HCT116 (cell line): Measurements from ENCODE around the gene DEXI. TPM values are rescaled to one million over a fixed set of nuclear protein-coding genes. Genes with fewer than 3 reads are reported as not detected.

Experiments
- ATAC-seq: fragments of 200-7000 bp; cut with Tn5 transposase; 2 replicates; pipeline ENCODE4 v1.9.1; 2020; ENCODE audit warnings: mild to moderate bottlenecking, moderate library complexity
- BruUV-seq: library from RNA; stranded (reverse); fragments of 400-500 nt; replicated peaks from 2 replicates; lab custom pipeline; 2021; lab: Mats Ljungman, UMichigan
- CTCF ChIA-PET: fragments of 300-600 bp; sonication (Branson Sonifier 250); formaldehyde crosslinking; loops from one replicate; lab custom pipeline; 2021; ENCODE audit warnings: antibody characterized with exemption; lab: Charles Lee
- POLR2A ChIA-PET: fragments of 300-600, 350-600 bp; sonication (Branson Sonifier 250); formaldehyde crosslinking; loops from one replicate; lab custom pipeline; 2021; ENCODE audit warnings: antibody characterized with exemption; lab: Charles Lee
- RAD21 ChIA-PET, 2 experiments: fragments of 300-600 bp; sonication (Branson Sonifier 250); formaldehyde crosslinking; loops; one replicate each; lab custom pipeline; 2023; ENCODE audit warnings: low total read pairs in 2 of 2; ENCODE audit not compliant: uncharacterized antibody in 2 of 2, unreplicated experiment in 2 of 2, low non-redundant PET in 1 of 2; lab: Charles Lee
- DNase-seq: peaks from one replicate; pipeline ENCODE4 v3.0.0-alpha.2; 2010; ENCODE audit warnings: low read depth, low spot score
- H2AFZ ChIP-seq: fragments of 200-600 bp; shearing (Covaris generic), sonication (generic); 2 replicates; pipeline ENCODE4 v1.6.1; 2017; ENCODE audit warnings: low read depth, mixed run types, mixed read lengths, antibody characterized with exemption, low read length; ENCODE audit not compliant: poor library complexity, severe bottlenecking
- H3K27ac ChIP-seq: 2 replicates; pipeline ENCODE4 v1.5.1; 2012; ENCODE audit warnings: low read depth, low read length
- H3K27me3 ChIP-seq: fragments of 200-600 bp; sonication (generic); 2 replicates; pipeline ENCODE4 v1.6.1; 2016; ENCODE audit warnings: mixed run types, low read length, mixed read lengths; ENCODE audit not compliant: insufficient read depth
- H3K36me3 ChIP-seq, 2 experiments: fragments of 200-500 bp in 1 of 2; fragments of 200-600 bp in 1 of 2; sonication (Bioruptor generic) in 1 of 2; sonication (generic) in 1 of 2; 2 replicates each; pipeline versions ENCODE4 v1.5.1 to v1.6.1; 2014 to 2016; ENCODE audit warnings: low read length in 2 of 2, inconsistent platforms in 1 of 2, mixed read lengths in 1 of 2, mixed run types in 1 of 2; ENCODE audit not compliant: insufficient read depth in 2 of 2, control insufficient read depth in 1 of 2
- H3K4me1 ChIP-seq, 2 experiments: fragments of 200-600 bp in 1 of 2; sonication (generic) in 1 of 2; 2 replicates each; pipeline versions ENCODE4 v1.5.1 to v1.6.1; 2012 to 2017; ENCODE audit warnings: low read length in 2 of 2, inconsistent platforms in 1 of 2, mild to moderate bottlenecking in 1 of 2, mixed read lengths in 1 of 2, mixed run types in 1 of 2, moderate library complexity in 1 of 2; ENCODE audit not compliant: insufficient read depth in 2 of 2, control insufficient read depth in 1 of 2
- H3K4me2 ChIP-seq: fragments of 200-600 bp; sonication (generic); 2 replicates; pipeline ENCODE4 v1.6.1; 2017; ENCODE audit warnings: mixed run types, low read length, mixed read lengths
- H3K4me3 ChIP-seq, 2 experiments: fragments of 200-600 bp in 1 of 2; sonication (generic) in 1 of 2; replicated peaks in 1 of 2; 2 replicates each; pipeline ENCODE4 v1.5.1; 2011 to 2016; ENCODE audit warnings: low read length in 2 of 2, control low read depth in 1 of 2, low read depth in 1 of 2, mild to moderate bottlenecking in 1 of 2, mixed read lengths in 1 of 2, mixed run types in 1 of 2
- H3K79me2 ChIP-seq: fragments of 200-600 bp; sonication (generic); 2 replicates; pipeline ENCODE4 v1.6.1; 2017; ENCODE audit warnings: mild to moderate bottlenecking, mixed run types, low read length, moderate library complexity, mixed read lengths; ENCODE audit not compliant: insufficient read depth
- H3K9ac ChIP-seq: fragments of 200-600 bp; sonication (generic); 2 replicates; pipeline ENCODE4 v1.6.1; 2016; ENCODE audit warnings: low read length, mixed read lengths
- H3K9me2 ChIP-seq: fragments of 200-600 bp; sonication (generic), shearing (Covaris generic); 2 replicates; pipeline ENCODE4 v1.6.1; 2017; ENCODE audit warnings: mixed run types, mild to moderate bottlenecking, moderate library complexity; ENCODE audit not compliant: insufficient read depth
- H3K9me3 ChIP-seq, 2 experiments: fragments of 200-500 bp in 1 of 2; fragments of 200-600 bp in 1 of 2; sonication (Bioruptor generic) in 1 of 2; sonication (generic) in 1 of 2; 2 replicates each; pipeline ENCODE4 v1.6.1; 2014 to 2017; ENCODE audit warnings: low read length in 2 of 2, mixed read lengths in 2 of 2, inconsistent platforms in 1 of 2, low read depth in 1 of 2, mild to moderate bottlenecking in 1 of 2, mixed run types in 1 of 2, moderate library complexity in 1 of 2; ENCODE audit not compliant: control insufficient read depth in 1 of 2, insufficient read depth in 1 of 2
- H4K20me1 ChIP-seq: fragments of 200-600 bp; sonication (generic), shearing (Covaris generic); 2 replicates; pipeline ENCODE4 v1.6.1; 2017; ENCODE audit warnings: mixed run types, mild to moderate bottlenecking, moderate library complexity; ENCODE audit not compliant: insufficient read depth
- CBX3 ChIP-seq: IDR thresholded peaks from 2 replicates; pipeline ENCODE4 v1.6.1; 2012; ENCODE audit warnings: low read depth
- CEBPB ChIP-seq: IDR thresholded peaks from 2 replicates; pipeline ENCODE4 v1.6.1; 2012; ENCODE audit warnings: low read depth
- EGR1 ChIP-seq: IDR thresholded peaks from 2 replicates; pipeline ENCODE4 v1.6.1; 2012; ENCODE audit warnings: low read depth
- ELF1 ChIP-seq: IDR thresholded peaks from 2 replicates; pipeline ENCODE4 v1.6.1; 2012; ENCODE audit warnings: low read depth, borderline replicate concordance
- EZH2phosphoT487 ChIP-seq: fragments of 200-600 bp; IDR thresholded peaks from 2 replicates; pipeline ENCODE4 v1.6.1; 2018; ENCODE audit warnings: antibody characterized with exemption, borderline replicate concordance
- FOSL1 ChIP-seq: IDR thresholded peaks from 2 replicates; pipeline ENCODE4 v1.6.1; 2012; ENCODE audit warnings: low read depth
- JUND ChIP-seq: IDR thresholded peaks from 2 replicates; pipeline ENCODE4 v1.6.1; 2012
- POLR2A ChIP-seq: IDR thresholded peaks from 2 replicates; pipeline ENCODE4 v1.7.0; 2011; ENCODE audit warnings: borderline replicate concordance; ENCODE audit not compliant: insufficient read depth, insufficient read length; ENCODE audit errors: extremely low read depth
- POLR2AphosphoS5 ChIP-seq: IDR thresholded peaks from 2 replicates; pipeline ENCODE4 v1.6.1; 2011; ENCODE audit warnings: mild to moderate bottlenecking, low read depth, low read length, moderate library complexity
- SP1 ChIP-seq: IDR thresholded peaks from 2 replicates; pipeline ENCODE4 v1.6.1; 2012; ENCODE audit warnings: low read depth
- SRF ChIP-seq: IDR thresholded peaks from 2 replicates; pipeline ENCODE4 v1.6.1; 2012; ENCODE audit warnings: low read depth
- TCF7L2 ChIP-seq: IDR thresholded peaks from 2 replicates; pipeline ENCODE4 v1.7.0; 2011; ENCODE audit warnings: borderline replicate concordance, inconsistent platforms; ENCODE audit not compliant: insufficient read depth, insufficient read length; ENCODE audit errors: extremely low read depth
- YY1 ChIP-seq: IDR thresholded peaks from 2 replicates; pipeline ENCODE4 v1.6.1; 2011; ENCODE audit warnings: low read length, low read depth, moderate library complexity, mild to moderate bottlenecking; ENCODE audit not compliant: insufficient replicate concordance; ENCODE audit errors: extremely low read depth
- ZFX ChIP-seq: fragments of 450-650 bp; IDR thresholded peaks from 2 replicates; pipeline ENCODE4 v1.6.1; 2017
- ZNF274 ChIP-seq: fragments of 200-500 bp; sonication (Bioruptor generic); IDR thresholded peaks from 2 replicates; pipeline ENCODE4 v1.6.1; 2014; ENCODE audit warnings: mild to moderate bottlenecking, low read depth, low read length, inconsistent platforms
- intact Hi-C: fragments of 100-400 bp; cut with micrococcal nuclease; formaldehyde crosslinking; loops from 2 replicates; pipeline ENCODE4 v1.10.0; 2022
- total RNA-seq: library from RNA; stranded (reverse); gene quantifications from one replicate; pipeline ENCODE4 v1.2.1, GENCODE V29; 2021; ENCODE audit not compliant: unreplicated experiment
- TF ChIP-seq, protein P1 (sequence below): IDR thresholded peaks from 2 replicates; pipeline ENCODE4 v1.6.1; 2012
- TF ChIP-seq, protein P2 (sequence below): IDR thresholded peaks from 2 replicates; pipeline ENCODE4 v1.6.1; 2011; ENCODE audit warnings: mild to moderate bottlenecking, low read length, moderate library complexity; ENCODE audit not compliant: insufficient replicate concordance; ENCODE audit errors: extremely low read depth
- TF ChIP-seq, protein P3 (sequence below): IDR thresholded peaks from 2 replicates; pipeline ENCODE4 v1.6.1; 2012

DEXI gene
- total RNA-seq, 1 experiment from 2014 or later: 37.8 TPM

DNA sequence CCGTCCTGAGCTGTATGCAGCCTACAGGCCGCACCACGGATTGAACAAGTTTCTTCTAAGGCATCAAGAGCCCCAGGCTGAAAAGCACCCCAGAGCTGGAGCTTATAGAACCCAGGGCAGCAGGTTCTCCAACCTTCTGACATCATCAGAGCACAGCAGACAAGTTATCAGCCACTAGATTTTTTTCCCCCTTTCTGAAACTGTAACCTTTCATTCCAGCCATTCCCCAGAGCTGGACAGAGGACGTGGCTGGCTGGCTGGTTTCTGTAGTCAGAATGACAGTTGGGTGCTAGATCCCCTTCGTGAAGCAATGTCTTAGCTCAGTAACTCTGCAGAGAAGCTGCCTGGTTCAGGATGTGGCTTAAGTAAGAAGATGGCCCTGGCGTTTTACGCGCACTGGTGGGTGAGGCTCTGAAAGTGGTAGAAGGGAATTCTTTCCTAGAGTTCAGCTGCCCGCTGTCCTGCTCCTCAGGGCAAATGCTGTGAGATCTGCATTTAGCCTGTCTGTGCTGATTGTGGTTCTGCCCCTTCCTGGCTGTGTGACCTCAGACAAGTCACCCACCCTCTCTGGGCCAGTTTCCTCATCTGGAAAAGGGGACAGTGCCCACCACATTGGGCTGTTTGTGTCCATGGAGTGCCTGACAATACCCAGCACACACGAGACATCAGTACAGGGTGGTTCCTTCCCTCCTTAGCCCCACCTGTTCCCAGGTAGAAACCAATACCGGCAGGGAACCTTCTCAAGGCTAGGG is 9.1 kb downstream of the DEXI start (continued):
- TF ChIP-seq EZH2phosphoT487 (no peak), POLR2A (no peak), ELF1 (no peak), POLR2AphosphoS5 (no peak), SP1 (no peak), TCF7L2 (no peak)
- TF ChIP-seq, protein P1, sequence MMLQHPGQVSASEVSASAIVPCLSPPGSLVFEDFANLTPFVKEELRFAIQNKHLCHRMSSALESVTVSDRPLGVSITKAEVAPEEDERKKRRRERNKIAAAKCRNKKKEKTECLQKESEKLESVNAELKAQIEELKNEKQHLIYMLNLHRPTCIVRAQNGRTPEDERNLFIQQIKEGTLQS: no peak
- TF ChIP-seq, protein P2, sequence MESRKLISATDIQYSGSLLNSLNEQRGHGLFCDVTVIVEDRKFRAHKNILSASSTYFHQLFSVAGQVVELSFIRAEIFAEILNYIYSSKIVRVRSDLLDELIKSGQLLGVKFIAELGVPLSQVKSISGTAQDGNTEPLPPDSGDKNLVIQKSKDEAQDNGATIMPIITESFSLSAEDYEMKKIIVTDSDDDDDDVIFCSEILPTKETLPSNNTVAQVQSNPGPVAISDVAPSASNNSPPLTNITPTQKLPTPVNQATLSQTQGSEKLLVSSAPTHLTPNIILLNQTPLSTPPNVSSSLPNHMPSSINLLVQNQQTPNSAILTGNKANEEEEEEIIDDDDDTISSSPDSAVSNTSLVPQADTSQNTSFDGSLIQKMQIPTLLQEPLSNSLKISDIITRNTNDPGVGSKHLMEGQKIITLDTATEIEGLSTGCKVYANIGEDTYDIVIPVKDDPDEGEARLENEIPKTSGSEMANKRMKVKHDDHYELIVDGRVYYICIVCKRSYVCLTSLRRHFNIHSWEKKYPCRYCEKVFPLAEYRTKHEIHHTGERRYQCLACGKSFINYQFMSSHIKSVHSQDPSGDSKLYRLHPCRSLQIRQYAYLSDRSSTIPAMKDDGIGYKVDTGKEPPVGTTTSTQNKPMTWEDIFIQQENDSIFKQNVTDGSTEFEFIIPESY: no peak

DNA sequence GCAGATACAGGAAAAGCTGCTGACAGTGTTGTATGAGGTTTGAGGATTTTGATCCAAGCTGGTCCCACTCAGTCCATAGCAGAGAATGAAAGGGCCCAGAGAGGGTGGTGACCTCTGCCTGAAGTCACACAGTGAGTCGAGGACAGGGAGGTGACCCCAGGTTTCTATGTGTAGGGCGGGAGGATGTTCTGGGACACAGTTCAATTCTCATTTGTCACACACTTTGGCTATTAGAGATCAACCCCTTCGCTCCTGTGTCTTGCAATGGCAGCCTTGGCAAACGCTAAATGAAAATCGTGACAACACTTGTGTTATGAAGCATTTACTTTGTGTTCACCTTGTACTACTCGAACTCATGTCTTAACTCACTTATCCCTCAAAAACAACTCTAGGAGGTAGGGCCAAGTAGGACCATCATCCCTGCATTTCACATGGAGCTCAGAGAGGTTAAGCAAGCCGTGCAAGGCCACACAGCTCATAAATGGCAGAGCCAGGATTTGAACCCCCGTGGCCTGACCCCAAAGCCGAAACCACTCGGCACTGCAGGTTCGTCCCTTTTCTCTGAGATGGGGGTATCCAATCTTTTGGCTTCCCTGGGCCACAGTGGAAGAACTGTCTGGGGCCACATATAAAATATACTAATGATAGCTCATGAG is 10.2 kb downstream of the DEXI start:
- H3K9me3 ChIP-seq: no peaks in the 10 kb centered on the region
- H3K4me2 ChIP-seq: no peak overlapping the region
- ChIA-PET POLR2A (interaction anchor here (1.1 kb wide), 1 partner anchor 10 kb away, joined by 3 read pairs; the partner anchor contains the start of gene DEXI), RAD21 (no interaction called here), CTCF (interaction anchor here (1.3 kb wide), 1 partner anchor 13 kb away, joined by 5 read pairs; no protein-coding TSS in a partner anchor)
- H4K20me1 ChIP-seq: 0 out of 2 replicates have a peak, but pooled peaks cover 7% of the 10 kb centered on the region
- no peak overlapping the region for H3K27ac ChIP-seq
- H3K9me2 ChIP-seq: no peaks in the 10 kb centered on the region
- intact Hi-C loops: no loop called here
- H3K9ac ChIP-seq: no peak overlapping the region
- ATAC-seq (no peak), DNase-seq (no peak)
- peaks cover 4 to 20% of the 10 kb centered on the region in 2 experiments; a peak in 3 of 4 replicates for H3K36me3 ChIP-seq
- peaks cover 49% of the 10 kb centered on the region for H3K79me2 ChIP-seq
- no peaks in the 10 kb centered on the region for H3K27me3 ChIP-seq
- H3K4me1 ChIP-seq: no peaks in the 10 kb centered on the region
- H2AFZ ChIP-seq: no peak overlapping the region
- BruUV-seq: no TSS peak
- H3K4me3 ChIP-seq: no peak overlapping the region
- TF ChIP-seq FOSL1 (no peak), POLR2AphosphoS5 (no peak), SP1 (no peak), EGR1 (no peak), ZNF274 (no peak), ZFX (no peak), TCF7L2 (no peak), YY1 (no peak), JUND (no peak), ELF1 (no peak), SRF (no peak), POLR2A (no peak), CBX3 (no peak), CEBPB (no peak)
- TF ChIP-seq, protein P3, sequence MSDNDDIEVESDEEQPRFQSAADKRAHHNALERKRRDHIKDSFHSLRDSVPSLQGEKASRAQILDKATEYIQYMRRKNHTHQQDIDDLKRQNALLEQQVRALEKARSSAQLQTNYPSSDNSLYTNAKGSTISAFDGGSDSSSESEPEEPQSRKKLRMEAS: no peak
- TF ChIP-seq, protein P1: no peak
